SK-N-DZ (cell line): ENCODE results near the gene DIP2B.

Experiments
- DNase-seq: peaks from one replicate; pipeline ENCODE4 v3.0.0-alpha.2; 2015; ENCODE audit warnings: low spot score

The DIP2B gene

DNA sequence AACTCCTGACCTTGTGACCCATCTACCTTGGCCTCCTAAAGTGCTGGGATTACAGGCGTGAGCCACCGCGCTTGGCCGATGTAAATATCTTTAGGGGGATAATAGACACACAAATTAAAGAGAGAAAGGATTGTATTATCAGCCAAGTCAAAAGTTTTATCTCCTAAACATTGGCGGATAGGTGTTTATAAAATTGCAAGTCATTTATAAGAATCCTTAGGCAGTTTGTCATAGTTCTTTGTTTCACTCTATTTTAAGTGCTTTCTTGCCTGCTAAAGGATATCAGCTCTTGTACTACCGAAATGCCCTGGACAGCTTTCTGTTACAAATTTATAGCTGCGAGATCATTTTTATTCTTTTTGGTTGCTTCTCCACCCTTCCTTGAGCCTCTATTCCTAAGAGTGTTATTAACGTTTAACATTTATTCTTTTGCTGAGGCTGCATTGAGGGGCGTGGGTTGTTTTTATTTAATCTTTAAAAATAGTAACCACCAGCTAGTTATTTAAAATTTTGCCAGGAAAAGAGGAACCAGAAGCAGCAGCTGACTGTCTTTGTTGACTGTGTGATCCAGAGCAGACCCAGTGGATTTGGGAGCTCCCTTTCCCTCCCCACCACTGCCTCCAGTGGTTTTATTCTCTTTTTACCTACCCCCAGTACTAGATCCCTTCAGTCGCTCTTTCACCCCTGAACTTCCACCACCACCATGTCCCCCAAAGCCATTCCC lies 106.4 kb downstream of the DIP2B start:
- DNase-seq = no peak

GRCh38 chr12:50612882-50613281 lies 108.1 kb downstream of the DIP2B start:
- no peak for DNase-seq

- DNase-seq = no peak
Observed at GRCh38 chr12:50613463-50613862, 108.7 kb downstream of the DIP2B start.

DNA sequence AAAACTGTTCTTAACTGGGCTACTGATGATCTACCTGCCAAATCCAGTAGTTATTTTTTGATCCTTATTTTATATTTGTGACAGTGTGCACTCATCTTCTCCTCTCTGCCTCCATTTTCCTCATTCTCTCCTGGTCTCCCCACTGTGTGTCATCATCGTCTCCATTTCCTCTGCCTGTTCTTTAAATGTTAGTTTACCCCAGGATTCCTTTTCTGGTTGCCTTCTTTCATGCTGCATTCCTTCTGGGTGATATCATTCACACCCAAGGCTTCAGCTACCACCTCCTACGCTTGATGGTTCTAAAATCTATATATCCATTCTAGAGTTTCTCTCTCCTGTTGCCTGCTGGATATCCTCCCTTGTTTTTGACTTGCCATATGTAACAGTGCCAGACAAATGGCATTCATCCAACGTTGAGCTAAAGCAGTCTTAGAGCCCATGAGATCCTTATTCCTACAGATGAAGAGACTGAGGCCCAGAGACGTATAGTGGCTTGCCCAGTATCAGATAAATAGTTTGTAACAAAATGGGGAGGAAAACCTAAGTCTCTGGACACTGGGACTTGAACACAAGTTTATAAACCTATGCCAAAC lies 109.5 kb downstream of the DIP2B start:
- DNase-seq = no peak

GRCh38 chr12:50615145-50615906 lies 110.5 kb downstream of the DIP2B start:
- DNase-seq = no peak

DNA sequence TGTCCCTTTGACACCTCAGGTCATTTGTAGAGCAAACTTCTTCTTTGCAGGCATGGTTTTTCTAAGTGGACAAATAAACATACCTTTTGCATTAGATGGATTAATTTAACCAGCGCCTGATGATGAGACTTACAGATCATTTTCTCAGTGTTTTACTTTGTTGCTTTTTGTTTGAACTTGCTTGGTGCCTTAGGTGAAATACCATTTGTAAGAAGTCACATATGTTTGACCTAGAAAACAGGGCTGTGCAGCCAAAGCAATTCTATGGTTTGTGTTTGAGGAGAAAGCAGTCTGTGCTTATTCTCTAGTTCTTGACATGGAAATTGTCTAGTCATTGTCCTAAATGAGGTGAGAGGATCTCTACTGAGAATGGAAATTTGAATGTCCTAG lies 111.1 kb downstream of the DIP2B start:
- no peak for DNase-seq

GRCh38 chr12:50617657-50618056 lies 112.9 kb downstream of the DIP2B start:
- DNase-seq = no peak

DNA sequence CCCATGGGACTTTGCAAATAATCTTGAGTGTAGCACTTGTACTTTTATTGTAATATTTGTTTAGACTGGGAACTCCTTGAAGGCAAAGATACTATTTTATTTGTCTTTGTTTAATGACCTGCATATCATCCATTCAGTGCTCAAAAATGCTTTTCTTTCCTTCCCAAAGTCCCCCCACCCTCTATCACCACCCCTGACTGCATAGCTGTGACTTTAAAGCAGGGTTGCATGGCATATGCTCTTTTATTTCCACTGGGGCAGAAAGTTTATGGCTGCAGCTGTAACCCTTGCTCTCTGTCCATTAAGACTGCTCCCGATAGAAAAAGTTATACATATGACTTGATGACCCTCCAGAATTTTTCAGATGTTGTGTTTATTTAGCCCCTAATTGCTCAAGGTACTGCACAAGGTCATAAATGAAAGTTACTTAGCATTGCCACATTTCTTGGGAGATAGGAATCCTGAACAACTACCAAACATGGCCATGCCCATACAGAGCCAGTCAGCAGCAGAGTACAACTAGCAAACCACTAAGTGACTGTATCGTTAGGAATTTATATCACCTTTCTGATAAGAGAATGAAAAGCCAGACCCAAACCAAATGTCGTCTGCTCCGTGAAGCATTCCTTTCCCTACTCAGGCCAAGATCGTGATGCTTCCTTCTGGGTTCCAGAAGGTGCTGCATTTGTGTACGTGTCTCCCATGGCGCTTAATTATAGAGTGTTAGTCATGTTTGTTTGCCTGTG lies 114.3 kb downstream of the DIP2B start:
- no peak for DNase-seq

DNA sequence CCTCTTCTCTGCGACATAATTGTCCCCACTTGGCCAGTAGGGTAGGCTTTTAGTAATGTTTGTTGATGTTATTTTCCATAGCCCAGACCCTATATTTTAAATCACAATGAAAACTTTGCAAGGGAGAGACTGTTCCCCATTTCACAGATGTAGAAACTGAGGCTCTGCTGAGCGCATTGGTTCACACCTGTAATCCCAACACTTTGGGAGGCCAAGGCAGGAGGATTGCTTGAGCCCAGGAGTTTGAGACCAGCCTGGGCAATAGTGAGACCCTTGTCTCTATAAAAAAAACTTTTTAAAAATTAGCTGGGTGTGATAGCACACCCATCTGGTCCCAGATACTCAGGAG lies 114.8 kb downstream of the DIP2B start:
- DNase-seq = no peak

GRCh38 chr12:50620109-50620977 lies 115.6 kb downstream of the DIP2B start:
- DNase-seq = no peak

- no peak for DNase-seq
Observed at GRCh38 chr12:50620978-50621360, 116.2 kb downstream of the DIP2B start.

- no peak for DNase-seq
Observed at GRCh38 chr12:50621399-50622300, 116.9 kb downstream of the DIP2B start.

GRCh38 chr12:50625029-50625925 lies 120.5 kb downstream of the DIP2B start:
- no peak for DNase-seq

- no peak for DNase-seq
Observed at GRCh38 chr12:50626026-50626425, 121.2 kb downstream of the DIP2B start.

DNA sequence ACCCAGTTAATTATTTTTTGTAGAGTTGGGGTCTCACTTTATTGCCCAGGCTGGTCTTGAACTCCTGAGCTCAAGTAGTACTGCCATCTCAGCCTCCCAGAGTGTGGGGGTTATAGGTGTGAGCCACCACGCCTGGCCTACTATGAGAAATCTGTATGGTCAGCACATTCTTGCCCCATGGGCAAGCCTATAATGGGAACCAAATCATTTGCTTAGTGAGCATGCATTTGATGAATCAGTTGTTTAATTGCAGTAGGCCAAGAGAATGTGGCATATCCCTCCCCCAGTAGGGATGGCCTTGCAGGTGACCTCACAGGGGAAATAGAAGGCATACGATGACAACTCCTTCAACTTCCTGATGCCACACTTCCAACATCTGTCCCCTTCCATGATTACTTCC lies 122.7 kb downstream of the DIP2B start:
- DNase-seq = no peak

DNA sequence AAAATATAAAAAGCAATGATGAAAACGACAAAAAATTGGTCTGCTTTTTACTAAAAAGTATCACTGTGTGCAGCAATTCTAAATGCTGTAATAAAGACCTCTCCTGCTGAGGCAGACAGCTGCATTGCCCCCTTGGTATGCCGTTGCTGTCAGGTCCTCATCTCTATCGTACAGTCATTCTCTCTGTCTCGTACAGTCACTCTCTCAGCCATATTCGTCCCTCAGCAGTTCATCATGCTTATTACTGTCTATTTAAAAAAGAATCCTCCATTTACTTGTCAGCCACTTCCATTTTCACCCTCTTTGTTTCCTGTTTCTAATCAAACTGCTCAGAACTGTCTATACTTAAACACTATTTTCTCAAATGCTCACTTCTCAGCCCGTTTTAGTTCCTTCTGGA lies 123.6 kb downstream of the DIP2B start:
- DNase-seq = no peak

DNA sequence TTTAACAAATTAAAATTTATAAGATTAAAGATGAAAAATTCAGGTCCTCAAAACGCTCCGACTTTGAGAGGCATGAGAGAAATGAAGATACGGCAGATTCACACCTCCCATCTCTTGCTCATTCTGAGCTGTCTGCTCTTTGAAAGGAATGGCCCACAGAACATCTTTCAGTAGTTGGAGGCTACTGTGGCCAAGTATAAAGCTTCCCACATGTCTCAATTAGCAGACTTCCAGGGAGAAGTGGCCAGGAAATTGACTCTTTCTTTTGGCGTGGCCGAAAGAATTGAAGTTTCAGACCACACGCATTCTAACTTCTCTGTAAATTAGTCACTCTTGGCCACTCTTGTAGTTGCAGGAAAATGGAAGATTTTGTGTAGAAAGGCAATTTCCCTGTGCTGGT lies 129.2 kb downstream of the DIP2B start:
- no peak for DNase-seq

GRCh38 chr12:50634379-50634778 lies 129.6 kb downstream of the DIP2B start:
- no peak for DNase-seq

- no peak for DNase-seq
Observed at GRCh38 chr12:50635364-50635763, 130.6 kb downstream of the DIP2B start.
